ENCODE data around the gene NUBPL.

DNA sequence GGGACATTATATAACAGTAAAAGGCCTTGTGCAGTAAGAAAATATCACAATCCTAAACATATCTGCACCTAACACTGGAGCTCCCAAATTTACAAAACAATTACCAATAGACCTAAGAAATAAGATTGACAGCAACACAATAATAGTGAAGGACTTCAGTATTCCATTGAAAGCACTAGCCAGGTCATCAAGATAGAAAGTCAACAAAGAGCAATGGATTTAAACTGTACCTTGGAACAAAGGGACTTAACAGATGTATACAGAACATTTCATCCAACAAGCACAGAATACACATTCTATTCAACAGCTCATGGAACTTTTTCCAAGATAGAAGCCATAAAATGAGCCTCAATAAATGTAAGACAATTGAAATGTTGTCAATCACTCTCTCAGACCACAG lies 306.4 kb downstream of the NUBPL start:
- TF ChIP-seq, protein P1, sequence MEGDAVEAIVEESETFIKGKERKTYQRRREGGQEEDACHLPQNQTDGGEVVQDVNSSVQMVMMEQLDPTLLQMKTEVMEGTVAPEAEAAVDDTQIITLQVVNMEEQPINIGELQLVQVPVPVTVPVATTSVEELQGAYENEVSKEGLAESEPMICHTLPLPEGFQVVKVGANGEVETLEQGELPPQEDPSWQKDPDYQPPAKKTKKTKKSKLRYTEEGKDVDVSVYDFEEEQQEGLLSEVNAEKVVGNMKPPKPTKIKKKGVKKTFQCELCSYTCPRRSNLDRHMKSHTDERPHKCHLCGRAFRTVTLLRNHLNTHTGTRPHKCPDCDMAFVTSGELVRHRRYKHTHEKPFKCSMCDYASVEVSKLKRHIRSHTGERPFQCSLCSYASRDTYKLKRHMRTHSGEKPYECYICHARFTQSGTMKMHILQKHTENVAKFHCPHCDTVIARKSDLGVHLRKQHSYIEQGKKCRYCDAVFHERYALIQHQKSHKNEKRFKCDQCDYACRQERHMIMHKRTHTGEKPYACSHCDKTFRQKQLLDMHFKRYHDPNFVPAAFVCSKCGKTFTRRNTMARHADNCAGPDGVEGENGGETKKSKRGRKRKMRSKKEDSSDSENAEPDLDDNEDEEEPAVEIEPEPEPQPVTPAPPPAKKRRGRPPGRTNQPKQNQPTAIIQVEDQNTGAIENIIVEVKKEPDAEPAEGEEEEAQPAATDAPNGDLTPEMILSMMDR (IDR thresholded peaks at IDR 0.05; ENCODE audit: low read depth, low read length, poor library complexity, severe bottlenecking): no peak
- no peak for TF ChIP-seq EZH2phosphoT487 (IDR thresholded peaks at IDR 0.05; ENCODE audit: borderline replicate concordance, low read length)

All from DOHH2 (cell line).